C4-2B (cell line): Measurements from ENCODE around the gene SHB.

ENCODE experiments used
- CTCF ChIP-seq: fragments of 450-650 bp; conservative IDR thresholded peaks from 2 replicates; pipeline ENCODE4 v1.5.1; 2017; ENCODE audit warnings: mild to moderate bottlenecking
- ZFX ChIP-seq: fragments of 450-650 bp; IDR thresholded peaks from 2 replicates; pipeline ENCODE4 v1.6.1; 2017

- TF ChIP-seq CTCF, result no peak
- no peak for TF ChIP-seq ZFX
Measured at GRCh38 chr9:37971691-37972090, 97.3 kb downstream of the SHB start.
